CD14-positive monocyte (primary cell): ENCODE data around the gene STIL. TPM values are rescaled to one million over a fixed set of nuclear protein-coding genes. Genes with fewer than 3 reads are reported as not detected.

Experiments
- DNase-seq, 3 donors: peaks; one replicate each; pipeline ENCODE4 v3.0.0-alpha.2; 2011 to 2022
- H2AFZ ChIP-seq: 2 replicates; pipeline ENCODE4 v1.6.0; 2012; ENCODE audit warnings: mild to moderate bottlenecking, low read depth, low read length, inconsistent platforms; ENCODE audit not compliant: insufficient read depth, poor library complexity, severe bottlenecking
- H3K27ac ChIP-seq, 2 donors: 1 replicate in 1 of 2; 2 replicates in 1 of 2; pipeline ENCODE4 v1.5.1; 2012 to 2013; ENCODE audit warnings: low read length in 2 of 2, control low read depth in 1 of 2, inconsistent platforms in 1 of 2, low read depth in 1 of 2, mild to moderate bottlenecking in 1 of 2
- H3K27me3 ChIP-seq, 2 donors: one replicate each; pipeline versions ENCODE4 v1.6.0 to v1.6.1; 2011 to 2013; ENCODE audit warnings: low read length in 2 of 2; ENCODE audit not compliant: control insufficient read depth in 2 of 2, insufficient read depth in 2 of 2
- H3K36me3 ChIP-seq, 2 donors: replicated peaks in 1 of 2; 1 replicate in 1 of 2; 2 replicates in 1 of 2; pipeline versions ENCODE4 v1.5.1 to v1.6.1; 2012 to 2013; ENCODE audit warnings: low read length in 2 of 2, control low read depth in 1 of 2, inconsistent platforms in 1 of 2, mild to moderate bottlenecking in 1 of 2; ENCODE audit not compliant: insufficient read depth in 2 of 2, control insufficient read depth in 1 of 2
- H3K4me1 ChIP-seq, 2 donors: 1 replicate in 1 of 2; 2 replicates in 1 of 2; pipeline versions ENCODE4 v1.5.1 to v1.6.1; 2012 to 2013; ENCODE audit warnings: low read length in 2 of 2, control low read depth in 1 of 2, inconsistent platforms in 1 of 2, mild to moderate bottlenecking in 1 of 2, moderate library complexity in 1 of 2; ENCODE audit not compliant: insufficient read depth in 2 of 2, control insufficient read depth in 1 of 2
- H3K4me2 ChIP-seq: replicated peaks from 2 replicates; pipeline ENCODE3; 2012; ENCODE audit warnings: low read length, moderate library complexity, mild to moderate bottlenecking; ENCODE audit not compliant: poor library complexity, severe bottlenecking; ENCODE audit errors: extremely low read depth
- H3K4me3 ChIP-seq, 3 experiments: fragments of 200-600 bp in 1 of 3; sonication (generic) in 1 of 3; replicated peaks in 1 of 3; 1 replicate in 2 of 3; 2 replicates in 1 of 3; pipeline ENCODE4 v1.5.1; 2011 to 2013; ENCODE audit warnings: low read length in 3 of 3, mild to moderate bottlenecking in 3 of 3, control low read depth in 2 of 3, low read depth in 2 of 3, inconsistent platforms in 1 of 3, moderate library complexity in 1 of 3
- H3K79me2 ChIP-seq: 2 replicates; pipeline ENCODE4 v1.6.0; 2012; ENCODE audit warnings: mild to moderate bottlenecking, control low read depth, inconsistent platforms, low read length, moderate library complexity; ENCODE audit not compliant: insufficient read depth
- H3K9ac ChIP-seq: 2 replicates; pipeline ENCODE4 v1.6.0; 2017; ENCODE audit warnings: low read length, mild to moderate bottlenecking; ENCODE audit not compliant: insufficient read depth, poor library complexity, severe bottlenecking
- H3K9me3 ChIP-seq, 2 donors: replicated peaks in 1 of 2; 1 replicate in 1 of 2; 2 replicates in 1 of 2; pipeline versions ENCODE4 v1.5.1 to v1.6.1; 2012 to 2013; ENCODE audit warnings: low read length in 2 of 2, control low read depth in 1 of 2; ENCODE audit not compliant: control insufficient read depth in 1 of 2, insufficient read depth in 1 of 2
- H4K20me1 ChIP-seq: 2 replicates; pipeline ENCODE4 v1.6.0; 2012; ENCODE audit warnings: mild to moderate bottlenecking, low read length, control low read depth, moderate library complexity; ENCODE audit not compliant: insufficient read depth
- H3K27ac Mint-ChIP-seq, 7 donors: one replicate each; pipeline ENCODE4 v1.8.0; 2020; ENCODE audit warnings: mild to moderate bottlenecking in 7 of 7, mixed read lengths in 7 of 7, moderate library complexity in 6 of 7, inconsistent platforms in 2 of 7
- H3K27me3 Mint-ChIP-seq, 3 donors: one replicate each; pipeline ENCODE4 v1.8.0; 2021 to 2022; ENCODE audit warnings: low read depth in 3 of 3, mild to moderate bottlenecking in 3 of 3, mixed read lengths in 3 of 3, moderate library complexity in 3 of 3, inconsistent platforms in 1 of 3
- H3K36me3 Mint-ChIP-seq, 2 donors: one replicate each; pipeline ENCODE4 v1.8.0; 2020; ENCODE audit warnings: mixed read lengths in 2 of 2, inconsistent platforms in 1 of 2, mild to moderate bottlenecking in 1 of 2
- H3K4me1 Mint-ChIP-seq: one replicate; pipeline ENCODE4 v1.8.0; 2020; ENCODE audit warnings: mild to moderate bottlenecking, mixed read lengths
- H3K4me3 Mint-ChIP-seq, 2 donors: one replicate each; pipeline ENCODE4 v1.8.0; 2020; ENCODE audit warnings: mild to moderate bottlenecking in 2 of 2, mixed read lengths in 2 of 2, moderate library complexity in 1 of 2
- H3K9me3 Mint-ChIP-seq, 7 donors: one replicate each; pipeline ENCODE4 v1.8.0; 2020 to 2022; ENCODE audit warnings: mixed read lengths in 7 of 7, mild to moderate bottlenecking in 6 of 7, moderate library complexity in 6 of 7, inconsistent platforms in 2 of 7
- CTCF ChIP-seq: fragments of 200-600 bp; IDR thresholded peaks from one replicate; pipeline ENCODE4 v1.8.0; 2022; ENCODE audit warnings: antibody characterized with exemption, mild to moderate bottlenecking
- WGBS: methylation state at CpG from one replicate; pipeline ENCODE4 v1.1.5; 2013; ENCODE audit warnings: missing lambda C conversion rate; ENCODE audit not compliant: insufficient coverage; 5-methylcytosine and 5-hydroxymethylcytosine counted together
- intact Hi-C, 2 donors: fragments of 100-400 bp; cut with micrococcal nuclease; formaldehyde crosslinking; loops; one replicate each; pipeline versions ENCODE4 v1.15.0 to v1.15.1; 2023
- polyA plus RNA-seq, 3 donors: library from polyadenylated mRNA; depleted of rRNA in 1 of 3; unstranded in 2 of 3; stranded (reverse) in 1 of 3; fragments of 300-500 nt in 2 of 3; fragments of >200 nt in 1 of 3; fragmentation: Illumina TruSeq in 2 of 3; gene quantifications; 1 replicate in 2 of 3; 2 replicates in 1 of 3; pipeline ENCODE4 v1.2.3, GENCODE V29; 2012 to 2021

Gene STIL
- polyA plus RNA-seq, 3 donors: 0.16 to 0.31 (median 0.27) TPM

DNA sequence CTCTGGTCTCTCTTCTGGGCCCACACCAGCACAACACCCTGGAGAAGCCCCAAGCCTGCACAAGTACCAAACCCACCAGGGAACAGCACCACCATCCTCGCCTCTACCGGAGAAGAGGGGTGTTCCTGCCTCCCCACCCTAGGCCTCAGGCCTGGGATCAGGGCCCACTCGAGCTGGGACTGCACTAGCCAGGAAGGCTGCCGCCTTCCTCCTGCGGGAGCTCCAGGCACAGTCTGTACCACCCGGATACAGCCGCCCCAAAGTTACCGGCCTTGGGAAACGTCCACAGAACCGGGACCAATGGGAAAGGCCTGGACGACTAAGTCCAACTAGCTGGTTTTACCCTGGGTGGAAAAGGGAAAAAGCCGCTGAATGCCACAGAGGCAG, 85.3 kb downstream of the STIL start:
- intact Hi-C loops: loop anchor here in 1 of 2 donors (5.0 kb wide), 1 partner anchor 219 kb away; no protein-coding TSS in a partner anchor

More for the DNA sequence above, 85.3 kb downstream of the STIL start:
- Histone ChIP-seq H2AFZ (no peak overlapping the region), H4K20me1 (peaks cover 5% of the 10 kb centered on the region), H3K27me3 (peaks cover 81 to 95% of the 10 kb centered on the region in 2 donors), H3K27ac (no peak overlapping the region), H3K36me3 (no peaks in the 10 kb centered on the region), H3K4me3 (no peak overlapping the region), H3K79me2 (no peaks in the 10 kb centered on the region), H3K9ac (no peak overlapping the region), H3K4me1 (peaks cover 25 to 30% of the 10 kb centered on the region in 2 donors), H3K9me3 (peaks cover 0 to 36% of the 10 kb centered on the region in 2 donors), H3K4me2 (no peak overlapping the region)
- Mint-ChIP-seq H3K27me3 (peaks cover 78 to 81% (median 80%) of the 10 kb centered on the region in 3 donors), H3K4me3 (peak overlapping the region in 1 of 2 donors; percentile 98), H3K36me3 (peaks cover 12% of the 10 kb centered on the region in 2 donors), H3K9me3 (peaks cover 0 to 34% (median 23%) of the 10 kb centered on the region in 7 donors), H3K27ac (no peak overlapping the region), H3K4me1 (peaks cover 41% of the 10 kb centered on the region)
- no peak for TF ChIP-seq CTCF
- 23% methylated on average over 11 of the region's 12 CpGs for WGBS
- no peak for DNase-seq
